Activated CD4-positive, alpha-beta T cell treated with anti-CD3 and anti-CD28 coated beads, Interleukin-2, amount 50 U/mL, for 4 hours (primary cell): ENCODE results near the gene ARMC5.
"Not testable (repeated sequence)": the region's sequence is repeated elsewhere in the genome, so short reads cannot be mapped to it uniquely, and the experiment has no call there.

Experiments
- DNase-seq, 2 experiments: peaks; one replicate each; pipeline ENCODE4 v3.0.0-alpha.2; 2020

Gene ARMC5

GRCh38 chr16:31502981-31503380 is 43.7 kb downstream of the ARMC5 start:
- no peak for DNase-seq

GRCh38 chr16:31503555-31503954 is 44.3 kb downstream of the ARMC5 start:
- not testable (repeated sequence) for DNase-seq

DNA sequence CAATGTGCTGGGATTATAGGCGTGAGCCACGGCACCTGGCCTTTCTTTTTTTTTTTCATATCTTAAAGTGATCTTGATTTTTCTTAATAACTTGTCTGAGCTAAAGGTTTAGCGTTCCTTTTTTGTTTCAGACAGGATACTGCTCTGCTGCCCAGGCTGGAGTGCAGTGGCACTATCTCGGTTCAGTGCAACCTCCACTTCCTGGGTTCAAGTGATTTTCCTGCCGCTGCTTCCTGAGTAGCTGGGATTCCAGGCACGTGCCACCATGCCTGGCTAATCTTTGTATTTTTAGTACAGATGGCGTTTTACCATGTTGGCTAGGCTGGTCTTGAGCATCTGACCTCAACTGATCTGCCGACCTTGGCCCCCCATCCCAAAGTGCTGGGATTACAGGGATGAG is 44.9 kb downstream of the ARMC5 start:
- no peak for DNase-seq

DNA sequence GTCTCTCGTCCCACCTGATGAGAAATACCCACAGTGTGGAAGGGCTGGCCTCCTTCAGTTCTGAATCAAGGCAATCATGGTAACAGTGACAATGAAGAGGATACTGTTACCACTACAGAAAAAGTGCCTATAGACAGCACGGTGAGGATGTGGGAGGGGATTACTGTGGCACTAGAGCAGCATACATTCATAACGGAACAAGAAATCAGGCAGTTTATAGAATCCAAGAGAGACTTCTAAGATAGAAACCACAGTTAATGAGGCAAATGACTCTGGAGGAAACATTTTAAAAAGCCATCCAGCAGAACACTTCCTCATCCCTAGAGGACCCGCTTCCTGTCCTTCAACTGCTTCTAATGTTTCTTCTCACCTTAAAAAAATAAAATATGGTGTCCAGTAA is 46.2 kb downstream of the ARMC5 start:
- no peak for DNase-seq

DNA sequence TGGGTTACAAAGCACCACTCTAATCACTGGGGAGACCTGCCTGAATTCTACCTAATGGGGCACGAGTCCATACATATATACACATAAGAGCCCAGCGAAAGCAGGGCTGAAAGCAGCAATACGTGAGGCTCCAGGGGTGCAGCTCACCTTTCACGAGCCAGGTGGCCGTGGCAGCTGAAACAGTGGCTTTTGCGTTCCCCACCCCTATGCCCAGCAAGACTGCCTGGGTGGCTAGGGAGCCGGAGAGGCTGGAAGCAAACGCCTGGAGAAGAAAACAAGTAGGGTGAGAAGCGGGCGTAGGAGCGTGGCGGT is 48.3 kb downstream of the ARMC5 start:
- DNase-seq, result no peak

GRCh38 chr16:31507929-31508705 is 48.8 kb downstream of the ARMC5 start, which contains the start of gene RUSF1:
Gene RUSF1 (minus strand): TSS chr16:31508391. CDS start chr16:31508373, 18 bp downstream.
- DNase-seq, result peak; percentile 72 to 75

DNA sequence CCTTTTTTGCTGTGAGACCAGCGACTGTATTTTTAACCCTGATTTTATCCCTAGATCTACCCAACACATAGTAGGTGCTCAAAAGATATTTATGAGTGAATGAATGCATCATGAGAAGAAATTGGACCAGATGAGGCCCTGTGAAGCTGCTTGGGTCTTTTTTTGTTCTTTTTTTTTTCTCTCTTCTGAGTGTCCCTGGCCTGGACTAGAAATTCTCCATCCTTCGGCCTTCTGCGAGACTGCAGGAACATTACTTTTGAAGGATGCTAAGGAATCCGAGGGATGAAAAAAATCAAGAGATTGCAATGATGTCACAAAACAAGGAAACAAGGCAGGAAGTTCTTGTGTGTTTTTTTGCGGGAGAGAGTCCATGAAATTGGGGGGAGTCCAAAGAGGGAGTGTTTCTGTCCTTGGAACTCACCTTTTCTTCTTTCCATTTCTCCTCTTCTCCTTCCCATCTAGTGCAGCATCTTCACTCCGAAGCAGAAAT is 49.5 kb downstream of the ARMC5 start:
- DNase-seq, result no peak

DNA sequence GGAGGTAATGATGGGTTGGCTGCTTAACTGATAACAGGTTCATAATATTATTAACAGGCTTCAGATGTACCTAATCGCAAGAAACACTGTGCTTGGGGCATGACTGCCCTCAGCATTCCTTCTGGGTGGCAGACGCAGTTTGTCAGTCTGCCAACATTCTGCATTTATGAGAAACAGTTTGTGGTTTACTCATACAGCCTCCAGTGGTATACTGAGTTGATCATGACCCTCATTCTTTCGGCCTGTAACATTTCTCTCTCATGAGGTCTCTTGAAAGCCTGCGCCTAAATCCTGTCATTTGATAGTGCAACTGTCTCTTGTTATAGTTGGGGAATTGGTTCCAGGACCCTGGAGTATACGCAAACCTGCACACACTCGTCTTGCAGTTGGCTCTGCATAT is 53.8 kb downstream of the ARMC5 start:
- DNase-seq, result no peak

GRCh38 chr16:31513884-31514283 is 54.6 kb downstream of the ARMC5 start:
- no peak for DNase-seq
